H1 (cell line): Measurements from ENCODE around the gene BBS9. TPM values are rescaled to one million over a fixed set of nuclear protein-coding genes. Genes with fewer than 3 reads are reported as not detected.

Source experiments
- ATF2 ChIP-seq: IDR thresholded peaks from 2 replicates; pipeline ENCODE4 v1.6.1; 2012; ENCODE audit warnings: low read length, inconsistent platforms
- BRCA1 ChIP-seq: IDR thresholded peaks from 2 replicates; pipeline ENCODE4 v1.6.1; 2012; ENCODE audit warnings: low read depth, low read length, improper control_type of control experiment
- CHD1 ChIP-seq: IDR thresholded peaks from 2 replicates; pipeline ENCODE4 v1.6.1; 2012; ENCODE audit warnings: low read depth, low read length, improper control_type of control experiment
- EGR1 ChIP-seq: IDR thresholded peaks from 2 replicates; pipeline ENCODE4 v1.6.1; 2011; ENCODE audit warnings: low read depth, low read length, borderline replicate concordance
- GABPA ChIP-seq: IDR thresholded peaks from 2 replicates; pipeline ENCODE4 v1.6.1; 2011; ENCODE audit warnings: mild to moderate bottlenecking, low read length, moderate library complexity, borderline replicate concordance; ENCODE audit not compliant: insufficient read depth
- JUND ChIP-seq: IDR thresholded peaks from 2 replicates; pipeline ENCODE4 v1.6.1; 2011; ENCODE audit warnings: mild to moderate bottlenecking, improper control_type of control experiment, low read length
- KDM1A ChIP-seq: fragments of 200-600, 300-600 bp; sonication (generic); IDR thresholded peaks from 2 replicates; pipeline ENCODE4 v1.7.1; 2016; ENCODE audit warnings: mild to moderate bottlenecking, low read length, borderline replicate concordance
- KDM5A ChIP-seq: fragments of 200-600 bp; IDR thresholded peaks from 2 replicates; pipeline ENCODE4 v1.7.1; 2012; ENCODE audit warnings: mild to moderate bottlenecking, low read length, inconsistent platforms, mixed read lengths
- NANOG ChIP-seq: IDR thresholded peaks from 2 replicates; pipeline ENCODE4 v1.6.1; 2011; ENCODE audit warnings: low read length, low read depth, mild to moderate bottlenecking, inconsistent platforms; ENCODE audit not compliant: insufficient read depth, poor library complexity, severe bottlenecking
- NRF1 ChIP-seq: IDR thresholded peaks from 2 replicates; pipeline ENCODE4 v1.6.1; 2011; ENCODE audit warnings: mild to moderate bottlenecking, low read depth, low read length, improper control_type of control experiment
- PHF8 ChIP-seq: fragments of 200-600 bp; sonication (generic); conservative IDR thresholded peaks from 2 replicates; pipeline ENCODE4 v1.7.1; 2012; ENCODE audit warnings: low read depth, mild to moderate bottlenecking, inconsistent platforms, low read length, moderate library complexity
- POLR2AphosphoS5 ChIP-seq: IDR thresholded peaks from 2 replicates; pipeline ENCODE4 v1.6.1; 2011; ENCODE audit warnings: low read depth, low read length
- POU5F1 ChIP-seq: IDR thresholded peaks from 2 replicates; pipeline ENCODE4 v1.6.1; 2011; ENCODE audit warnings: low read depth, mild to moderate bottlenecking, low read length, moderate library complexity
- RAD21 ChIP-seq, 2 experiments: IDR thresholded peaks in 1 of 2; conservative IDR thresholded peaks in 1 of 2; 2 replicates each; pipeline ENCODE4 v1.6.1; 2011; ENCODE audit warnings: low read depth in 2 of 2, low read length in 2 of 2, improper control_type of control experiment in 1 of 2, inconsistent platforms in 1 of 2, mild to moderate bottlenecking in 1 of 2, moderate library complexity in 1 of 2
- RFX5 ChIP-seq: IDR thresholded peaks from 2 replicates; pipeline ENCODE4 v1.6.1; 2011; ENCODE audit warnings: low read depth, low read length, improper control_type of control experiment, borderline replicate concordance
- SIX5 ChIP-seq: IDR thresholded peaks from 2 replicates; pipeline ENCODE4 v1.6.1; 2011; ENCODE audit warnings: mild to moderate bottlenecking, low read depth, low read length
- SP2 ChIP-seq: IDR thresholded peaks from 2 replicates; pipeline ENCODE4 v1.6.1; 2012; ENCODE audit warnings: mild to moderate bottlenecking, low read length, inconsistent platforms
- SRF ChIP-seq: IDR thresholded peaks from 2 replicates; pipeline ENCODE4 v1.6.1; 2011; ENCODE audit warnings: mild to moderate bottlenecking, low read depth, low read length, moderate library complexity
- TAF1 ChIP-seq: IDR thresholded peaks from 2 replicates; pipeline ENCODE4 v1.6.1; 2011; ENCODE audit warnings: mild to moderate bottlenecking, low read depth, low read length
- TBP ChIP-seq: IDR thresholded peaks from 2 replicates; pipeline ENCODE4 v1.6.1; 2011; ENCODE audit warnings: low read depth, low read length, improper control_type of control experiment
- polyA plus RNA-seq, 7 experiments: library from polyadenylated mRNA; depleted of rRNA in 3 of 7; stranded (reverse) in 5 of 7; unstranded in 2 of 7; fragments of >200 nt in 5 of 7; fragments of 200-250 nt in 2 of 7; gene quantifications; 1 replicate in 5 of 7; 2 replicates in 1 of 7; 4 replicates in 1 of 7; pipeline versions ENCODE4 v1.2.1 to v1.2.3, GENCODE V29; 2011 to 2013; ENCODE audit warnings: missing spikeins in 2 of 7, mixed read lengths in 2 of 7
- total RNA-seq: library from RNA; stranded (reverse); fragmentation: NEBNext Ultra II Directional; extraction: Animal tissue kit (Norgen Biotek cat#: 25700); gene quantifications from 2 replicates; pipeline ENCODE4 v1.2.1, GENCODE V29; 2021

BBS9 gene
- total and polyA plus RNA-seq, 2 of the 8 experiments (the other 6 are each of a cell fraction or from before 2014, with no cell fraction given): 22.3 to 37.0 TPM

- no peak for TF ChIP-seq KDM1A
- peak; percentile 49; the same call in 1 of the 2 replicates for TF ChIP-seq POLR2AphosphoS5
- TF ChIP-seq JUND: no peak
- TF ChIP-seq TBP: peak; percentile 44; the same call in 1 of the 2 replicates
- TF ChIP-seq NANOG: no peak
- TF ChIP-seq POU5F1: no peak
- 0 out of 2 replicates have a peak, but pooled peaks have one; percentile 37 for TF ChIP-seq PHF8
- no peak for TF ChIP-seq EGR1
- TF ChIP-seq ATF2: no peak
- no peak for TF ChIP-seq BRCA1
- no peak for TF ChIP-seq CHD1
- peak; percentile 53; the same call in 1 of the 2 replicates for TF ChIP-seq TAF1
- no peak for TF ChIP-seq SRF
- TF ChIP-seq NRF1: peak; percentile 70
- TF ChIP-seq RFX5: no peak
- TF ChIP-seq SIX5: peak; percentile 61
- no peak for TF ChIP-seq SP2
- TF ChIP-seq KDM5A: no peak
- TF ChIP-seq GABPA: no peak
- TF ChIP-seq RAD21 (IDR thresholded peaks at IDR 0.05 in 1 of 2, conservative IDR thresholded peaks at IDR 0.05 in 1 of 2; ENCODE audit: low read depth in 2 of 2, low read length in 2 of 2): no peak
Observed at GRCh38 chr7:33128990-33129805, at the start of gene BBS9 (continued).
